Activated T-helper 1 cell treated with Interleukin-2 at 50 U/mL for 16 hours (primary cell): Measurements from ENCODE around the gene TPD52L2.
"Not testable (repeated sequence)": the region's sequence is repeated elsewhere in the genome, so short reads cannot be mapped to it uniquely, and the experiment has no call there.

Experiments used
- DNase-seq: peaks from one replicate; pipeline ENCODE4 v3.0.0-alpha.2; 2020; ENCODE audit warnings: low read depth

TPD52L2 gene

GRCh38 chr20:63835021-63835858 lies 29.8 kb upstream of the TPD52L2 start:
- no peak for DNase-seq

- DNase-seq: no peak
Observed at GRCh38 chr20:63836458-63837344, 28.4 kb upstream of the TPD52L2 start.

GRCh38 chr20:63837479-63837878 lies 27.6 kb upstream of the TPD52L2 start:
- no peak for DNase-seq

GRCh38 chr20:63839620-63840019 lies 25.4 kb upstream of the TPD52L2 start:
- DNase-seq: no peak

- DNase-seq: no peak
Observed at GRCh38 chr20:63840405-63840828, 24.7 kb upstream of the TPD52L2 start.

- DNase-seq: no peak
Observed at GRCh38 chr20:63842258-63842657, 22.8 kb upstream of the TPD52L2 start.

- DNase-seq: no peak
Observed at GRCh38 chr20:63843222-63843621, 21.8 kb upstream of the TPD52L2 start.

GRCh38 chr20:63843778-63844177 lies 21.3 kb upstream of the TPD52L2 start:
- DNase-seq: no peak

GRCh38 chr20:63844511-63844991 lies 20.5 kb upstream of the TPD52L2 start:
- DNase-seq: no peak

GRCh38 chr20:63846128-63846771 lies 18.8 kb upstream of the TPD52L2 start:
- DNase-seq: no peak

GRCh38 chr20:63846888-63847236 lies 18.2 kb upstream of the TPD52L2 start:
- no peak for DNase-seq

- DNase-seq: no peak
Observed at GRCh38 chr20:63847237-63848002, 17.6 kb upstream of the TPD52L2 start.

GRCh38 chr20:63848003-63848911 lies 16.8 kb upstream of the TPD52L2 start:
- DNase-seq: no peak

GRCh38 chr20:63850689-63851547 lies 14.2 kb upstream of the TPD52L2 start:
- DNase-seq: no peak

GRCh38 chr20:63851548-63851943 lies 13.5 kb upstream of the TPD52L2 start:
- not testable (repeated sequence) for DNase-seq

- not testable (repeated sequence) for DNase-seq
Observed at GRCh38 chr20:63853733-63854068, 11.4 kb upstream of the TPD52L2 start.

GRCh38 chr20:63854069-63854765 lies 10.9 kb upstream of the TPD52L2 start:
- DNase-seq: no peak

- DNase-seq: no peak
Observed at GRCh38 chr20:63854766-63855362, 10.2 kb upstream of the TPD52L2 start.
